ENCODE results near the gene RNF220.

The RNF220 gene

DNA sequence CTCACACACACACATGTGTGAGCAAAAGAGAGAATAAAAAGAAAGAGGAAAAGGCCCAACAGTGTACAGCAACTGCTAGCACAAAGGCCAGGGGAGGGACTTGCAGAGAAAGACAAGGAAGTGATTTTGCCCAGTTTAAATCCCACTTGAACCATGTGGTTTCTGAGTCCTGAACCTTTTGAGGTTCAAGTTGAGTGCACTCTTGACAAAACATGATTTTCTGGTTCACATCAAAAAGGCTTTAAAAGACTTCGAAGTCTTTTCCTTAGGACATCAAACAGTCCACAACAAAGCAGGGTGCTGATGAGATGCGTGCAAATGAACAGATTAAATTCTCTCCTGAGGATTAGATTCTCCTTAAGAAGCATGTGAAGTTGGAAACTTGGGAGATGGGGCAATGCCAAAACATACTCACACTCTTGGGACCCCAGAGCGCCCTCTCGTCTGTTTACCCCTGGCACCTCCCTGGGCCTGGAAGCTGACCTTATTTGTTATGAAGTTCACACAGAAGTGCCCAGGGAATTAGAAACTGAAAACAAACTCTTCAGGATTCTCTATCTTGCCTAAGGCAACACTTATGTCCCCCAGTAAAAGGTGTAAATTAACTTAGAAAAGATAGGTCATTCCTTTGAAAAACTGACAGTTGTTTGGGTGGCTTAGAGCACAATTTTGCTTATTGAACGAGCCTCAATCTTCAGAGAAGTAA is 31.5 kb downstream of the RNF220 start:
- DNase-seq, result no peak

DNA sequence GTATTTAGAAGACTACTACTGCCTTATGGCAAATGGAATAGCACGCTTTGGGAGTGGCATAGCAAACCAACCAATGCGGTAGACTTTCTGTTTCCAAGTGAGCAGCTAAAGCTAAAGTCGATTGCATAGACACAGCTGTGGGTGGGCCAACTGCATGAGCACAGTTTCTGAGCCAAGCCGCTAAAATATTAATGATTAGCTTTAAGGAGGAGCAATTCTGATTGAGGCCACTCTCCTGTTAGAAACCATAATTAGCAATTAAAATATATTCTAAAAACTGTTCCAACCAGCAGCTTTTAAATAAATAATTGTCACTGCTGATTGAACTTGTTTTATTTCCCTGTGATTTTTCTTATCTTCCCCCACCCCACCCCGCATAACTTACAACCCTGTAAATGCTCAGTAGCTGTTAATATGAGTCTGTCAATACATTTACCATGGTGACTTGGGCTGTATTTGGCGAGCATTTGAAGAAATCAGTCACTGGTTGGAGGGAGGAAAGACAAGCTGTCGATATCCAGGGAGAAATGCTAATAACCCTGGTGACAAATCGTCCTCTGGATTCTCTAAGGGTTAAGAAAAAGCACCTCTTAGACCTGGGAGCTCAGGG is 32.2 kb downstream of the RNF220 start:
- DNase-seq, result no peak

DNA sequence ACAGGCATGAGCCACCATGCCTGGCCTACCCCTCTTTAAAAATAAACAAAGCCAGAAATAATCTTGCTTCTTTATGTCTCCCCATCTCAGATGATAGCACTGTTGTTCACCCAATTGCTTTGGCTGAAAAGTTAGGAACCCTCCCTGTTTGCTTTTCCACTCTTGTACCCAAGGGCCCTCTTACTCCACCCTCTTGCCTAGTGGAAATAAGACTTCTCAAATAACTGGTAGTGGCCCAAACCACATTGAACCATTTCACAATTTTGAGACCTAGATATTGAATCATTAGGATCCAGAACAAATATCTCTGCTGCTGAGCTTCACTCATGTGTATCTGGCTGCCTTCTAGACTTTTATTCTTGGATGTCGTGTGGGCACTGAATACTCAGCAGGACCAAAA is 37.7 kb downstream of the RNF220 start:
- no peak for DNase-seq

DNA sequence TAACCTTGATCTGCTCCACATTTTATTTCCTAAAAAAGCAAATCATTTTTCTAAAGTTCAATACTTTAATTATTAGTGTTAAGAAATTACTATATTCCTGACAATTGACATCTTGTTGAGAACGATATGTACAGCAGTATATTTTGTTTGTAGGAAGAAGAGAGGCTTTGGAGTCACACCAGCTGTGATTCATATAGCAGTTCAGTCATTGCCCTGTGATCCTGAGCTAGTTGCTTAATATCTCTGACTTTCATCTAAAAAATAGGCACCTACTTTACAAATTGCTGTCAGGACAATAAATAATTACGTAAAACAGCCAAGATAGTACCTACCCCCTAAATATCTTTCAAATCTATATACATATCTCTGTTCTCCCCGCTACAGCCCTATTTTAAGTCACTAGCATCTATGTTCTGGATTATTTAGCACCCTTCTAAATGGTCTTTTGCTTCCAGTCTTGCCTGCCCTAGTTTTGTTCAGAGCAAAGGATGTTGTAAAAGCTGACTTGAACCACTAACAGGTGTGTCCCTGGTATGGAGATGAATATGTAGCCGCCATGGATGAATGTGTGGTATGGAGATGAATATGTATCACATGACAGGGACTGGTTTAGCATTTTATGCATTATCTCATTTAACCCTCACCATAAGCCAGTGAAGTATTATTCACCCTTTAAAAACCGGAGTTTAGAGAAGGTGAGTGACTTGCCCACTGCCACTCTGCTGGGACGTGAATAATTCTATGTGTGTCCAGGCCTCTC is 42.2 kb downstream of the RNF220 start:
- DNase-seq, result no peak

DNA sequence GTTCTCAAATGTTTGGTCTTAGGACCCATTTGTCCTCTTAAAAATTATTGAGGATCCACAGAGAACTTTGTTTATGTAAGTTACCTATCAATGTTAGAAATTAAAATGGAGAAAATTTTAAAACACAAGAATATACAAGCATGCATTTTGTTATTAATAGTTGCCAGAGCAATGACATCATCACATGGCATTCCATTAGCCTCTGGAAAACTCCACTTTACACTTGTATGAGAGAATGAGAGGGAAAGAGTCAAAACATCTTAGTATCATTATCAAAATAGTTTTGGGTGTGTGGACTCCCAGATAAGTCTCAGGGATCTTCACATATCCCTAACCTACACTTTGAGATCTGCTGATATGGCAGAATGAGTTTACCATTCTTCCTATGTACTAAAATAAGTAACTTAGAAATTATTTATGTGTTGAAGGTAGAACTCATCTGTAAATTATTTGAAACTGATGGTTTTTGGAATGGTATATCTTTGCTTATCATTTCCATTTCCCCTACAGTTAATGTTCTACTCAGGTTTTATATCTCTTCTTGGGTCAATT is 48.8 kb downstream of the RNF220 start:
- peak; percentile 31 for DNase-seq

DNA sequence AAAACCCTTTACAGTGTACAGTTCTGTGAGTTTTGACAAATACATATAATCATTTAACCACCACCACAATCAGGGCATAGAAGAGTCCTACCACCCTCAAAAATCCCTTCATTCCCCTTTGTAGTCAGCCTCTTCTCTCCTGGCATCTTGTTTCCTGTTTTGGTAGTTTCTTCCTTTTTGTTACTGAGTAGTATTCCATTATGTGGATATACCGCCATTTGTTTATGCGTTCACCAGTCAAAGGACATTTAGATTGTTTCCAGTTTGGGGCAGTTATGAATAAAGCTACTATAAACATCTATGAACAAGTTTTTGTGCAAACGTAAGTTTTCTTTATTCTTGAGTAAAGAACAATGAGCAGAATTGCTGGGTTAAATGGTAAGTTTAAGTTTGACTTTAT is 49.6 kb downstream of the RNF220 start:
- DNase-seq, result no peak

DNA sequence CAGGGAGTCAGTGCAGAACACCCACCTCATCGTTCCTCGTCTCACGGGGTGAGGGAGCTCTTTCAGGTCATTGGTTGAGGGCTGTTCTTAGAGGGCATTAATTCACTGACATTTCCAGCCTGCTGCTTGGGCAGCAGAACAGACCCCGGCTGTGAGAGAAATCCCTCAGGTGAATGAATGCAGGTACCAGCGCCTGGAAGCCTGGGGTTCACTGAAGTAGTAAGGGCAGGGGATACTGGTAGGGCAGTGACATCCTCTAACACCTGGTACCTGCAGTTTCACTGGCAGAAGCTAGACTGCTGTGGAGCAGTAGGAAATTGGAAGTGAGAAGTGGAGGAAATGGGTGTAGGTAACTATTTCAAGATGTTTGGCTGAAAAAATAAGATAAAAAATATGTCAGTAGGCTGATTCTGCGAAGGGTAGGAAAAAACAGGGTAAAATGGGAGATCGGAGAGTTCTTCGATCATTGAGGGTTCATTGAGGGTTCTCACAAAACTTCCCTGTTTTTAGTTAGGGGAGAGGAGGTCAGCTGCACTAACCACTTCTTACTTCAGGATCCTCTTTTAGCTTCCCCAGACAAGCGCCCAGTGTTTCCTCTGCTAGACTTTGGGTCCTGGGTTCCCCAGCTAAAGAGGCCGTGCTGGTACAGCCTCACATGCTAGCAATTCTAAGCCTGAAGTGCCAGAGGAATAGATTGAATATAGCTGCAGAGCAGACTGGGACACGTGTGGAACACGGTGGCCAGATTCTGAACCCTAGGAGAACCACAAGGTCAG is 55.2 kb downstream of the RNF220 start:
- no peak for DNase-seq

DNA sequence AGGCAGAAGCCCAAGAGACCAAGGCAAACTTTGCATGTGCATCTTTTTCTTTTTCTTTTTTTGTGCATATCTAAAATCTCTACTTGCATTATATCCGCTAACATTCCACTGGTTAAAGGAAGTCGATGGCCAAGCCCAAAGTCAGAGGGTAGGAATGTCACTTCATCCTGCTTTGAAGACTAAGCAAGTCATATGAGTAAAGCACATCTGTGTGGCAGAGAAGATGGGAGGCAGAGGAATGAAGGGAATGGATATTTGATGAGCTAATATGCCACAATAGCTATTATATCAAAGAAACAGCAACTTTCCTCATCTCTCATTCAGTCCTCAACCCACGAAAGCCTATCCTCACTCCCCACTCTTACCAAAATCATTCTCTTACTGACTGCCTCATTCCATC is 59.3 kb downstream of the RNF220 start:
- DNase-seq, result peak; percentile 85

DNA sequence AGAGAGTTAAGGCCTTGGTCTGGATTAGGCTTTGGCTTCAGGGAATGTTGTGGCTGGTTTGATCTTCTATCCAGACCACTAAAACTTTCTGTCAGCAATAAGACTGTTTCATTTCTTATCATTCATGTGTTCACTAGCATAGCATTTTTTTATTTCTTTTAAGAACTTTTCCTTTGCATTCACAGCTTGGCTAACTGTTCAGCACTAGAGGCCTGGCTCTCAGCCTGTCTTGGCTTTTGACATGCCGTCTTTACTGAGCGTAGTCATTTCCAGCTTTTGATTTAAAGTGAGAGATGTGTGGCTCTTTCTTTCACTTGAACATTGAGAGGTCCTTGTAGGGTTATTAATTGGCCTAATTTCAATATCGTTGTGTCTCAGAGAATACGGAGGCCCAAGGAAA is 62.5 kb downstream of the RNF220 start:
- DNase-seq, result no peak

DNA sequence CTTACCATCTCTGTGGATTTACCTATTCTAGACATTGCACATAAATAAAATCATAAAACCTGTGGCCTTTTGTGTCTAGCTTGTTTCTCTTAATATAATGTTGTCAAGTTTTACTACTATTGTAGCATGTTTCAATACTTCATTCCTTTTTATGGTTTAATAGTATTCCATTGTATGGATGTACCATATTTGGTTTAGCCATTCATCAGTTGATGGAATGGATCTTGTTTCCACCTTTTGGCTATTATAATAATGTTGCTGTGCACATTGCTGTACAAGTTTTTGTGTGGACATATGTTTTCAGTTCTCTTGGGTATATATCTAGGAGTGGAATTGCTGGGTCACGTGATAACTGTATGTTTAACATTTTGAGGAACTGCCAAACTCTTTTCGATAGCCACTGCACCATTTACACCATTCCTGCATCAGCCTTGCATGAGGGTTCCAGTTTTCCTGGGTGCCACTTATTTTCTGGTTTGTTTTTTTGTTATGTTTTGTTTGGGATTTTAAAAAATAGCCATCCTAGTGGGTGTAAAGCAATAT is 66.9 kb downstream of the RNF220 start:
- DNase-seq, result no peak

DNA sequence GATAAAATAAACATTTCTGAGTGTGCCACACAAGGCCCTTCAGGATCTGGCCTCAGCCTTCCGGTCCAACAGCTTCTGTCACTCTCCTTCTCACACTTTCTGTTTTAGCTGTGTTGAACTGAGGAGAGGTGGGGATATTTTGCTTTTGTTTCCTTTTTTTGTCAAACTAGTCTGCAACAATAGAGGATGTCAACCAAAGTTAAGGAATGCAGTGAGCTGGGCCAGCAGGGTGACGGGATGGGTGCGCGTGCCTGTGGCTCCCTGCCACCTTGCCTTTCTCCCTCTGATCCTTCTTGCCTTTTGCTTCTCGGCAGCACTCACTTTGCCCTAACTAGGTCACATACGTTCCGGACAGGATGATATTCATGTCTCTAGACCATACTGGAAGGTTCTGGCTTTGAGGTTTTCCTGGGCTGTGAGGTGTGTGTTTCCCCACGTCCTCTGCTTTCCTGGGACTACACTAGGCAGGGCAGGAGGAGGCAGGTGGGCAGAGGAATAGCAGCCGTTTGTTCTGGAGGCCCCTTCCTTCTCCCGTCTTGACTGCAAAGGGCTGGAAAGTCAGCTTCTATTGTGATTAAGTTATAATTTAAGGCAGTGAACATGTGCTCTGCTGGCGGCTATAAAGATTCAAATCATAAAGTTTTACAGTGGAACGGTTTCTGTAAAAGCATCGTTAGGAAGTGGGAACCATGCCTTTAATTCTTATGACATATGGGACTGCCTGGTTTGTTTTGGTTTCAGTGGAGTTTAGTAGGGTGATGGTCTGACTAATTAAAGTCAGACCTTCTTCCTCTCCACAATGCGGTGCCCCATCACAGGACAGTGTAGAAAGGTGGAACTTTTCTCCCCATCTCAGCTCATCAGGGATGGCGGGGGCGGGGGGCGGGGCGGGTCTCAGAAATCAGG is 67.8 kb downstream of the RNF220 start:
- peak; percentile 12 for DNase-seq

DNA sequence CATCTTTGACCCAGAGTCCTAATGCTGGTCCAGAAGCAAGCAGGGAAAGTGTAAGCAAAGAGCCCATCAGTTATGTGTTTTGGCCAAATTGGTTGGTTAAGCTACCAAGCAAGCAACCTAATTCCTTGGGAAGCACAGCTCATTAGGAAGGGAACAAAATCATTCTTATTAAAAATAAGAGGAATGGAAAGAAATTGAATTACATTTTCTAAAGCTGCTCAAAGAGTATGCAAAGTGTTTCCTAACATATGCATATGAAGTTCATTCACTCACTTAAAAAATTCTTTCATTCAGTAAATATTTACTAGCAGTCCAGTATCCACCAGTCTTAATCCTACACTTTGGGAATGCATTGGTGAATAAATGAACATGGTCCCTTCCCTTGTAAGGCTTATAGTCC is 71.8 kb downstream of the RNF220 start:
- no peak for DNase-seq

DNA sequence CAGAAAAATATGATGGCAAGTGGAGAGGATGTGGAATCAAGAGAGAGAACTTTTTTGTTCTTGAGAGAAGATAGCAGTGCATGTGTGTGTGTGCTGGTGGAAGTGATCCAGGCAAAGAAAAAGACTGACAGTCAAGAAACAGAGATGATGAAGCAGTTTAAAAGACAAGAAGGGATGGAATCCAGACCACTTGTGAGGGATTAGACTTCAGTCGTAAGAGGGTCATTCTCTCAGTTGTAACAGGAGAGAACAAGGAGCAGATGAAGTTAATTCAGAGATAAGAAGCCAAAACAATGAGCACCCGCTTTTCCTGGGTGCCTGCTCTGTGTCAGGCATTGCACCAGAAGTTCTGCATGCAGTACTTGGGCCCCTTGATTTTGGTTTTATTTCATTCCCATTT is 76.6 kb downstream of the RNF220 start:
- DNase-seq, result no peak

DNA sequence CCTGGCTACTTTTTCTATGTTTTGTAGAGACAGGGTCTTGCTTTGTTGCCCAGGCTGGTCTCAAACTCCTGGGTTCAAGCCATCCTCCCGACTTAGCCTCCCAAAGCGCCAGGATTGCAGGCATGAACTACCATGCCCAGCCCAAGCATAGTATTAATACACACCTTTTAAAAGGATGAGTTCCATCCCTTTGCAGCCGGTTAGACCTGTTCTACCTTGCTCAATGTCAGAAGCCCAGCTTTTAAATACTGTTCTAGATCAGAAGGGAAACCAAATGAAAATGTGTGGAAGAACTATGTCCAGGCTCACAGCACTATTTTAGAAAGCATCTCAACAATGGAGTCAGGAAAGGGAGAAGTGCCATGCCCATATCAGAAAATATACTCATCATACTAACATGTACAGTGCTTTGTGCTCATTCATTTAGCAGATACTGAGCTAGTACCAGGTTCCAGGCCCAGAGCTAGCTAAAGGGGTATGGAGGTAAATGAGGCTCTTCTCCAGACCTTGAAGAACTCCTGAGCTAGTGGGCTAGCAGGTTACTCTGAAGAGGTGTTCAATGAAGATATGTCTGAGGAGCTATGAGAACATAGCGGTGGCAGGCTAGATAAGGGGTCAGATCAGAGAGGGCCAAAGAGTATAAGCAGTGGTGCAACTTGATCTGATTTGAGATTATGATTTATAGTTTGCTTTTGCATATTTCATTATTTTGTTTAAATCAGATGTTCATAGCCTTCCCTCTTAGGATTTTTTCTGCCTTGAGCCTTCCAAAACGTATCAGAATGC is 78.2 kb downstream of the RNF220 start:
- DNase-seq, result no peak

DNA sequence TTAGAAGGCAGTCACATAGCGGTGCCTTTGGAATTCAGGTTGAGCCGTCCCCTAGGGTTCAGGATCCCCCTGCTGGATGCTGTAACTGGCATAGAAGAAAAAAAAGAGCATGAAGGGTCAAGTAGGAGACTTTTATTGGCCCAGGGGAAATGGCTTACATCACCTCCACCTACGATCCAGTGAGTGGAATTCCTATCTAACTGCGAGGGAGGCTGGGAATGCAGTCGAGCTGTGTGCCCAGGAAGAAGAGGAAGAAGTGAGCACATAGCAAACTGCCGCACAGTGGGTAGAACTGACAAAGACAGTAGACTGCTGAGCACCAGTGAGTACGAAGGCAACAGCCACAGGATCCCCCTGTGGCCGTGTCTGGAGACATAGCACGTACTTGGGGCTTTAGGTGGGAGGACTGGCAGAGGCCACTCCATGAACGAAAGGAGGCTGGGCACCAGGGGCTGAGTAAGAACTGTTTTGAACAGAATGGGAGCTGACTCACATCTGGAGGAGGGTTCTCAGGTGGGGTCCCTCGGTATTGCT is 79.2 kb downstream of the RNF220 start:
- DNase-seq, result peak; percentile 39

DNA sequence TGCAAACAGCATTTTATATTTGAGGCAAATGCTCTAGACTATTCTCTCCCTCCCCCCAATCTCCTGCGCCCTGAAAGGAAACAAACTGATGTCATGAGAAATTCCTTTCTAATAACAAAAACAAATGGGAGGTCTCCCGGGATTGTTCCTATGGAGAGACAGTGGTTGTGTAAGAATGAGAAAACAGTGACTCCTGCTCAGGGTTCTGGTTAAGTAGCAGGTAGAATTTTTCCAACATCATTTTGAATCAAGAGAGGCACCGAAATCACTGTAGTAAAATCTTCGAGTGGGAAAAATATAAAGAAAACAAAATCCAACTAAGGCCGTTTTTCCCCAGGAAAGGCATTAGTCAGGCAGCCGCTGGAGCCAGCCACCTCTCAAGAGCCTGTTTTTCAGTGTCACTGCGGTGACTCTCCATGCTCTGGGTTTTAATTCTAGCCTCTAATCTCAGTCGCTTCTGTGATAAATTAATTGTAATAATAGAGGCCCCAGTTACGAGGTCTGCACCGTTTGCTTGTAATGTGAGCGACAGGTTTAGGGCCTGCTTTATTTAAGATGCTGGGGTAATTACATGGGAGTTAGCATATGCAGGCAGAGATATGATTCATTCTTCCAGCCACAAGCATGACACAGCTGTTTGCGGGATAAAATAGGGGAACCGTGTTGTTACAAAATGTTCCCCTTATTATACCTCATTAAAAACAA is 80.3 kb downstream of the RNF220 start:
- DNase-seq, result peak; percentile 85

DNA sequence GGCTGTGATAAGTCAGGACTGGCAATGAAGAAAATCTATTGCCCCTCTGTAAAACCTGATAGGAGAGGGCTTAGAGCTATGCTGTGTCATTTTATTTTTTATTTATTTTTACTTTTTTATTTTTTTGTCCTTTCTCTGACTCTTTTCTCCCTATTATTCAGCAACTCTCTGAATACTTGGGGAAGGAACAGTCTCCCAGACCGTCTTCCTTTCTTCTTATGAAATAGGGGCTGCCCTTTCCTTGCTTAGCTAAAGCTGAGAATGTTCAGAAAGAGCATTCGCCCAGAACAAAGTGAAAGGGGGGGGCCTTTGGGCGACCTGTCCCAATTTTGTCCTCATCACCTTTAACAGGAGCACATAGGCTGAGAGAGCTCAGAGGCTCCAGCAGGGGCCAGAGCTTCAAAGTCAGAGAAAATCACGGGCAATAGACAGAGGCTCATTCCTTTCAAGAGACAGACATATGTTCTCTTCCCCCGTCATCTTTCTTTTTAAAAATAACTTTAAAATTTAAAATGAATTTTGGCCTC is 80.9 kb downstream of the RNF220 start:
- no peak for DNase-seq

DNA sequence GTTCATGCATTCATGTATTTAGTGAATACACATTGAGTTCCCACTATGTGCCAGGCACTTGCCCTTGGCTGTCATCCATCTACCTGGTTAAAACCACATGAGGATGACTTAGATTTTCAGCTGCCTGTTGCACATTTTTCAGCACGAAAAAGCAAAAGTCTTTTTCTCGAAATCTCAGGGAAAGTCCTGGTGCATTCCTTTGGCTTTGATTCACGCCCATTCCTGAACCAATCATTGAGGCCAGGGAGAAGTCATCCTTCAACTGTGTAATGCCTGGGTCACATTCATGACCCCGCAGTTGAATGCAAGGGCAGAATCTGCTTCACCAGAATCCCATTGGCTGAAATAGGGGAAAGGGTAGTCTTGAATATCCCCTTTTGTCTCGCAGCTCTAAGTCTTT is 84.4 kb downstream of the RNF220 start:
- peak; percentile 84 for DNase-seq

DNA sequence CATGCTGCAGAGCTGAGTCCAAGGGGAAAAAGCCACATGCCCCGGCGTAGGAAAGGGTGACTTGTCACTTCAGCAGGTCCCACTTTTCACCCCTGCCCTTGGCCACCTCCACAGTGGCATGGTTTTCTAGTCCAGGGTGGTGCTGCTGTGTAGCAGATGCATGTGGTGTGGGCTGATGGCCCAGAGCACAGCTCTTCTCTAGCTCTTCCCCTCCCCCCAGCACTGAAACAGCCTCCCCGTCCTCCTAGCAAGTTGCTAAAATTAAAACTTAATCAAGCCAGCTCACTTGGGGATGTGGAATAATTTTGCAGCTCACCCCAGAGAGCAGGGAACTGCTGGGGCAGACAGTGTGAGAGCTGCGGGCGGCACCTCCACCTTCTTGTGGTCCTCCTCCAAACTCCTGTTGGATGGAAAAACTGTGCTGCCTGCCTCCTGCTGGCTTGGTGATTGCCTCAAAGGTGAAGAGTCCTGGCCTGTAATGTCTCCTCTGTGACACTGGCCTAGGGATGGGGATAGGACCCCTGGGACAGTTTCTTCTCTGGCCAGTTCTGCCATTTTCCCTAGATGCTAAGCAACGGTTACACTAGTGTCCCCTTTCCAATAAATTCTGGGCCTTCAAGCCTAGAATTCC is 91.6 kb downstream of the RNF220 start:
- no peak for DNase-seq

Measured in EL (cell line).